OCI-LY3 (cell line): ENCODE data around the gene F8.

Experiments
- H2AFZ ChIP-seq: fragments of 200-600, 300-600 bp; shearing (Covaris generic); 2 replicates; pipeline ENCODE4 v1.6.0; 2014; ENCODE audit warnings: antibody characterized with exemption, low read depth, low read length
- H3K27ac ChIP-seq: fragments of 200-600, 300-600 bp; sonication (generic); 2 replicates; pipeline ENCODE4 v1.5.1; 2014; ENCODE audit warnings: mild to moderate bottlenecking, low read length, moderate library complexity, mixed read lengths
- H3K27me3 ChIP-seq: fragments of 200-600, 300-600 bp; sonication (generic); 2 replicates; pipeline ENCODE4 v1.6.1; 2014; ENCODE audit warnings: low read depth, low read length, mixed read lengths
- H3K36me3 ChIP-seq: fragments of 200-600, 300-600 bp; sonication (generic); replicated peaks from 2 replicates; pipeline ENCODE3; 2014; ENCODE audit warnings: low read depth, low read length, mixed read lengths
- H3K4me1 ChIP-seq: fragments of 300-600, 200-600 bp; sonication (generic); 2 replicates; pipeline ENCODE4 v1.6.1; 2014; ENCODE audit warnings: low read length, mixed read lengths
- H3K4me2 ChIP-seq: fragments of 200-600, 300-600 bp; sonication (generic); 2 replicates; pipeline ENCODE4 v1.6.1; 2014; ENCODE audit warnings: low read length, mixed read lengths
- H3K4me3 ChIP-seq: fragments of 300-600, 200-600 bp; sonication (generic); 2 replicates; pipeline ENCODE4 v1.5.1; 2014; ENCODE audit warnings: antibody characterized with exemption, mild to moderate bottlenecking, low read length, moderate library complexity
- H3K79me2 ChIP-seq: fragments of 300-600, 200-600 bp; shearing (Covaris generic); 2 replicates; pipeline ENCODE4 v1.6.1; 2014; ENCODE audit warnings: mild to moderate bottlenecking, low read length, mixed read lengths
- H3K9ac ChIP-seq: fragments of 300-600, 200-600 bp; shearing (Covaris generic); 2 replicates; pipeline ENCODE4 v1.6.0; 2014; ENCODE audit warnings: mild to moderate bottlenecking, low read length, moderate library complexity
- H3K9me3 ChIP-seq: fragments of 200-600, 300-600 bp; shearing (Covaris generic); 2 replicates; pipeline ENCODE4 v1.6.1; 2014; ENCODE audit warnings: low read length, mixed read lengths; ENCODE audit not compliant: insufficient read depth
- H4K20me1 ChIP-seq: fragments of 200-600, 300-600 bp; sonication (generic); 2 replicates; pipeline ENCODE4 v1.6.1; 2016; ENCODE audit warnings: low read length, mixed read lengths; ENCODE audit not compliant: insufficient read depth
- CTCF ChIP-seq: fragments of 200-600, 300-600 bp; sonication (generic); IDR thresholded peaks from 2 replicates; pipeline ENCODE4 v1.5.1; 2014; ENCODE audit warnings: antibody characterized with exemption, low read length, low read depth
- EZH2phosphoT487 ChIP-seq: fragments of 200-600 bp; shearing (Covaris generic); IDR thresholded peaks from 2 replicates; pipeline ENCODE4 v1.6.1; 2018; ENCODE audit warnings: antibody characterized with exemption, mixed run types, low read depth

The F8 gene

GRCh38 chrX:155028877-155029291 lies 6.4 kb upstream of the F8 start:
- Histone ChIP-seq H3K4me1 (peaks cover 8% of the 10 kb centered on the region), H3K4me2 (no peak overlapping the region; the same call in 1 of the 2 replicates), H4K20me1 (no peaks in the 10 kb centered on the region), H3K27me3 (no peaks in the 10 kb centered on the region), H3K36me3 (peaks cover 5% of the 10 kb centered on the region), H3K27ac (no peak overlapping the region), H3K9me3 (no peaks in the 10 kb centered on the region), H3K9ac (no peak overlapping the region), H3K79me2 (peaks cover 40% of the 10 kb centered on the region), H3K4me3 (no peak overlapping the region), H2AFZ (no peak overlapping the region)
- no peak for TF ChIP-seq CTCF
- TF ChIP-seq EZH2phosphoT487 = no peak

- H3K4me3 ChIP-seq = peak overlapping the region; percentile 97
- peak overlapping the region; percentile 84 for H3K27ac ChIP-seq
- H3K4me1 ChIP-seq = peaks cover 8% of the 10 kb centered on the region
- H4K20me1 ChIP-seq = no peaks in the 10 kb centered on the region
- H3K9me3 ChIP-seq = no peaks in the 10 kb centered on the region
- peak; percentile 20; the same call in 1 of the 2 replicates for TF ChIP-seq CTCF
- TF ChIP-seq EZH2phosphoT487 = no peak
- H3K9ac ChIP-seq = peak overlapping the region; percentile 95
- no peak overlapping the region for H2AFZ ChIP-seq
- H3K27me3 ChIP-seq = no peaks in the 10 kb centered on the region
- H3K79me2 ChIP-seq = peaks cover 40% of the 10 kb centered on the region
- H3K36me3 ChIP-seq = no peaks in the 10 kb centered on the region
- H3K4me2 ChIP-seq = peak overlapping the region; percentile 92
Observed at GRCh38 chrX:155028129-155028528, 5.6 kb upstream of the F8 start.

GRCh38 chrX:155027509-155028066 lies 5.1 kb upstream of the F8 start:
- Histone ChIP-seq H2AFZ (peak overlapping the region; percentile 78), H3K27ac (peak overlapping the region; percentile 84), H4K20me1 (no peaks in the 10 kb centered on the region), H3K4me2 (peak overlapping the region; percentile 92), H3K4me1 (peaks cover 8% of the 10 kb centered on the region), H3K27me3 (no peaks in the 10 kb centered on the region), H3K79me2 (peaks cover 40% of the 10 kb centered on the region), H3K36me3 (no peaks in the 10 kb centered on the region), H3K9ac (peak overlapping the region; percentile 95), H3K9me3 (no peaks in the 10 kb centered on the region), H3K4me3 (peak overlapping the region; percentile 97)
- TF ChIP-seq EZH2phosphoT487 = no peak
- TF ChIP-seq CTCF = no peak

GRCh38 chrX:155026727-155027508 lies 4.4 kb upstream of the F8 start, which contains the start of gene FUNDC2:
Gene FUNDC2, plus strand, starts transcription at chrX:155026844. Its CDS starts 95 bp downstream, at chrX:155026939.
- TF ChIP-seq CTCF = no peak
- TF ChIP-seq EZH2phosphoT487 = no peak
- peak within 1 kb of the TSS; percentile 95 for H3K9ac ChIP-seq
- H3K4me1 ChIP-seq = peaks cover 8% of the 10 kb centered on the region
- H3K4me2 ChIP-seq = peak within 1 kb of the TSS; percentile 92
- H3K79me2 ChIP-seq = peaks cover 40% of the 10 kb centered on the region
- no peaks in the 10 kb centered on the region for H3K36me3 ChIP-seq
- peak within 1 kb of the TSS; percentile 97 for H3K4me3 ChIP-seq
- no peaks in the 10 kb centered on the region for H3K27me3 ChIP-seq
- H2AFZ ChIP-seq = peak within 1 kb of the TSS; percentile 86
- H3K9me3 ChIP-seq = no peaks in the 10 kb centered on the region
- no peaks in the 10 kb centered on the region for H4K20me1 ChIP-seq
- H3K27ac ChIP-seq = peak within 1 kb of the TSS; percentile 84
